ENCODE measurements around the gene MMP12. TPM values are rescaled to one million over a fixed set of nuclear protein-coding genes. Genes with fewer than 3 reads are reported as not detected.

MMP12 gene
- total RNA-seq, 1 experiment from 2014 or later = not detected

- TF ChIP-seq ZNF532 (CRISPR knock-in tag; IDR thresholded peaks at IDR 0.05; ENCODE audit: borderline replicate concordance) = no peak
- no peak for TF ChIP-seq JAZF1 (CRISPR knock-in tag; IDR thresholded peaks at IDR 0.05)
These were observed 25.5 kb downstream of the MMP12 start (continued) for GRCh38 chr11:102849311-102849710.

DNA sequence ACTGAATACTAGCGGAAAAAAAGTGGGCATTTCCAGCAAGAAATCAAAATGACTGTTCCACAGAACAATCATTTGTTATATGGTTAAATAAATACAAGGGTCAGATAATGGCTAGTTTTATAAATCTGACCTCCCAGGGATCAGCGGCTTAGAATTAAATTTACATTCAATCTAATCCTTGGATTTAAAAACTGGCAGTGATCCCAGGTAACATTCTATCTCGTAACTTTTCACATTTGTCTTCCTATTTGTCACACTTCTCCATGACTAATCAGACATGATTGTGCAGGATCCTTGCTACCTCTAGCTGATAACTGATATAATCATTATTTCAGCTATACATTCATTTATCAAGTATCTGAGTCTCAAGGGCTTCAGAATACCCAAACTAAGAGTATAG lies 28.5 kb downstream of the MMP12 start:
- ChIA-PET POLR2A (no interaction called here), CTCF (no interaction called here)
- TF ChIP-seq ZNF671 (CRISPR knock-in tag; IDR thresholded peaks at IDR 0.05) = no peak
- TF ChIP-seq, protein P1, sequence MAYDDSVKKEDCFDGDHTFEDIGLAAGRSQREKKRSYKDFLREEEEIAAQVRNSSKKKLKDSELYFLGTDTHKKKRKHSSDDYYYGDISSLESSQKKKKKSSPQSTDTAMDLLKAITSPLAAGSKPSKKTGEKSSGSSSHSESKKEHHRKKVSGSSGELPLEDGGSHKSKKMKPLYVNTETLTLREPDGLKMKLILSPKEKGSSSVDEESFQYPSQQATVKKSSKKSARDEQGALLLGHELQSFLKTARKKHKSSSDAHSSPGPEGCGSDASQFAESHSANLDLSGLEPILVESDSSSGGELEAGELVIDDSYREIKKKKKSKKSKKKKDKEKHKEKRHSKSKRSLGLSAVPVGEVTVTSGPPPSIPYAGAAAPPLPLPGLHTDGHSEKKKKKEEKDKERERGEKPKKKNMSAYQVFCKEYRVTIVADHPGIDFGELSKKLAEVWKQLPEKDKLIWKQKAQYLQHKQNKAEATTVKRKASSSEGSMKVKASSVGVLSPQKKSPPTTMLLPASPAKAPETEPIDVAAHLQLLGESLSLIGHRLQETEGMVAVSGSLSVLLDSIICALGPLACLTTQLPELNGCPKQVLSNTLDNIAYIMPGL (CRISPR knock-in tag; IDR thresholded peaks at IDR 0.05) = no peak
- no peak for TF ChIP-seq SMAD4 (CRISPR knock-in tag; IDR thresholded peaks at IDR 0.05)
- TF ChIP-seq GABPB1 (CRISPR knock-in tag; IDR thresholded peaks at IDR 0.05) = no peak
- TF ChIP-seq NR1H2 (CRISPR knock-in tag; IDR thresholded peaks at IDR 0.05) = no peak
- TF ChIP-seq CREB1 (CRISPR knock-in tag; IDR thresholded peaks at IDR 0.05) = no peak
- TF ChIP-seq CDX4 (CRISPR knock-in tag; IDR thresholded peaks at IDR 0.05; ENCODE audit: borderline replicate concordance) = no peak
- TF ChIP-seq, protein P2, sequence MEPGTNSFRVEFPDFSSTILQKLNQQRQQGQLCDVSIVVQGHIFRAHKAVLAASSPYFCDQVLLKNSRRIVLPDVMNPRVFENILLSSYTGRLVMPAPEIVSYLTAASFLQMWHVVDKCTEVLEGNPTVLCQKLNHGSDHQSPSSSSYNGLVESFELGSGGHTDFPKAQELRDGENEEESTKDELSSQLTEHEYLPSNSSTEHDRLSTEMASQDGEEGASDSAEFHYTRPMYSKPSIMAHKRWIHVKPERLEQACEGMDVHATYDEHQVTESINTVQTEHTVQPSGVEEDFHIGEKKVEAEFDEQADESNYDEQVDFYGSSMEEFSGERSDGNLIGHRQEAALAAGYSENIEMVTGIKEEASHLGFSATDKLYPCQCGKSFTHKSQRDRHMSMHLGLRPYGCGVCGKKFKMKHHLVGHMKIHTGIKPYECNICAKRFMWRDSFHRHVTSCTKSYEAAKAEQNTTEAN (CRISPR knock-in tag; IDR thresholded peaks at IDR 0.05) = no peak
- no peak for TF ChIP-seq ZBTB21 (CRISPR knock-in tag; IDR thresholded peaks at IDR 0.05; ENCODE audit: borderline replicate concordance)
- no peak for TF ChIP-seq ZNF121 (CRISPR knock-in tag; IDR thresholded peaks at IDR 0.05)
- no peak for TF ChIP-seq ARID4B (CRISPR knock-in tag; IDR thresholded peaks at IDR 0.05; ENCODE audit: borderline replicate concordance)
- TF ChIP-seq, protein P3, sequence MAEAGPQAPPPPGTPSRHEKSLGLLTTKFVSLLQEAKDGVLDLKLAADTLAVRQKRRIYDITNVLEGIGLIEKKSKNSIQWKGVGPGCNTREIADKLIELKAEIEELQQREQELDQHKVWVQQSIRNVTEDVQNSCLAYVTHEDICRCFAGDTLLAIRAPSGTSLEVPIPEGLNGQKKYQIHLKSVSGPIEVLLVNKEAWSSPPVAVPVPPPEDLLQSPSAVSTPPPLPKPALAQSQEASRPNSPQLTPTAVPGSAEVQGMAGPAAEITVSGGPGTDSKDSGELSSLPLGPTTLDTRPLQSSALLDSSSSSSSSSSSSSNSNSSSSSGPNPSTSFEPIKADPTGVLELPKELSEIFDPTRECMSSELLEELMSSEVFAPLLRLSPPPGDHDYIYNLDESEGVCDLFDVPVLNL (CRISPR knock-in tag; IDR thresholded peaks at IDR 0.05; ENCODE audit: borderline replicate concordance, low read depth) = no peak
- TF ChIP-seq ZMAT4 (CRISPR knock-in tag; IDR thresholded peaks at IDR 0.05) = no peak
- no peak for TF ChIP-seq AFF4 (CRISPR knock-in tag; IDR thresholded peaks at IDR 0.05; ENCODE audit: borderline replicate concordance)
- Mint-ChIP-seq H3K27me3 (ENCODE audit: low read depth) (no peaks in the 10 kb centered on the region), H3K36me3 (no peaks in the 10 kb centered on the region), H3K4me1 (peaks cover 6% of the 10 kb centered on the region), H3K9me3 (peaks cover 4% of the 10 kb centered on the region; the same call in 1 of the 2 replicates), H3K4me3 (no peak overlapping the region), H3K27ac (no peak overlapping the region)
- ATAC-seq (no peak), DNase-seq (ENCODE audit: low spot score) (no peak)
